Activated naive CD8-positive, alpha-beta T cell (primary cell): ENCODE results near the gene DGLUCY.
A peak's percentile ranks its signal among the peaks of the same experiment; 100 is the strongest.
"Not testable (repeated sequence)": the region's sequence is repeated elsewhere in the genome, so short reads cannot be mapped to it uniquely, and the experiment has no call there.

Experiments
- H3K27ac Mint-ChIP-seq: one replicate; pipeline ENCODE4 v1.8.0; 2021; ENCODE audit warnings: mixed read lengths
- H3K27me3 Mint-ChIP-seq: one replicate; pipeline ENCODE4 v1.8.0; 2021; ENCODE audit warnings: mixed read lengths
- H3K36me3 Mint-ChIP-seq: one replicate; pipeline ENCODE4 v1.8.0; 2021; ENCODE audit warnings: mixed read lengths
- H3K4me1 Mint-ChIP-seq: one replicate; pipeline ENCODE4 v1.8.0; 2021; ENCODE audit warnings: low read depth, mixed read lengths
- H3K4me3 Mint-ChIP-seq: one replicate; pipeline ENCODE4 v1.8.0; 2021; ENCODE audit warnings: mild to moderate bottlenecking, mixed read lengths
- H3K9me3 Mint-ChIP-seq: one replicate; pipeline ENCODE4 v1.8.0; 2021; ENCODE audit warnings: low read depth, mixed read lengths

Gene DGLUCY

GRCh38 chr14:91113829-91114078 lies at the start of gene DGLUCY:
TSS of gene DGLUCY (plus strand) at chr14:91114073. CDS start at chr14:91160295, 46,222 bp downstream.
- H3K36me3 Mint-ChIP-seq: peaks cover 10% of the 10 kb centered on the region
- peak within 1 kb of the TSS; percentile 98 for H3K4me3 Mint-ChIP-seq
- H3K4me1 Mint-ChIP-seq: peaks cover 76% of the 10 kb centered on the region
- peak within 1 kb of the TSS; percentile 99 for H3K27ac Mint-ChIP-seq
- H3K9me3 Mint-ChIP-seq: no peaks in the 10 kb centered on the region
- no peaks in the 10 kb centered on the region for H3K27me3 Mint-ChIP-seq

- Mint-ChIP-seq H3K27me3 (no peaks in the 10 kb centered on the region), H3K4me1 (peaks cover 66% of the 10 kb centered on the region), H3K36me3 (peaks cover 3% of the 10 kb centered on the region), H3K27ac (peak overlapping the region; percentile 91), H3K4me3 (peak overlapping the region; percentile 24), H3K9me3 (no peaks in the 10 kb centered on the region)
Observed at GRCh38 chr14:91065266-91065665, 48.6 kb upstream of the DGLUCY start.

GRCh38 chr14:91067186-91067585 lies 46.7 kb upstream of the DGLUCY start:
- H3K27ac Mint-ChIP-seq: peak overlapping the region; percentile 91
- no peaks in the 10 kb centered on the region for H3K9me3 Mint-ChIP-seq
- no peaks in the 10 kb centered on the region for H3K27me3 Mint-ChIP-seq
- peak overlapping the region; percentile 61 for H3K4me3 Mint-ChIP-seq
- peaks cover 70% of the 10 kb centered on the region for H3K4me1 Mint-ChIP-seq
- peaks cover 3% of the 10 kb centered on the region for H3K36me3 Mint-ChIP-seq

- Mint-ChIP-seq H3K27me3 (no peaks in the 10 kb centered on the region), H3K4me1 (peaks cover 60% of the 10 kb centered on the region), H3K4me3 (peak overlapping the region; percentile 76), H3K9me3 (no peaks in the 10 kb centered on the region), H3K27ac (peak overlapping the region; percentile 91), H3K36me3 (peaks cover 3% of the 10 kb centered on the region)
Observed at GRCh38 chr14:91068642-91069041, 45.2 kb upstream of the DGLUCY start.

GRCh38 chr14:91070572-91070971 lies 43.3 kb upstream of the DGLUCY start:
- no peak overlapping the region for H3K4me3 Mint-ChIP-seq
- no peaks in the 10 kb centered on the region for H3K9me3 Mint-ChIP-seq
- H3K36me3 Mint-ChIP-seq: no peaks in the 10 kb centered on the region
- H3K27ac Mint-ChIP-seq: peak overlapping the region; percentile 41
- H3K27me3 Mint-ChIP-seq: no peaks in the 10 kb centered on the region
- peaks cover 43% of the 10 kb centered on the region for H3K4me1 Mint-ChIP-seq

- H3K27ac Mint-ChIP-seq: no peak overlapping the region
- H3K9me3 Mint-ChIP-seq: no peaks in the 10 kb centered on the region
- H3K4me3 Mint-ChIP-seq: no peak overlapping the region
- peaks cover 32% of the 10 kb centered on the region for H3K4me1 Mint-ChIP-seq
- no peaks in the 10 kb centered on the region for H3K36me3 Mint-ChIP-seq
- H3K27me3 Mint-ChIP-seq: no peaks in the 10 kb centered on the region
Observed at GRCh38 chr14:91075553-91075952, 38.3 kb upstream of the DGLUCY start.

- no peaks in the 10 kb centered on the region for H3K27me3 Mint-ChIP-seq
- H3K27ac Mint-ChIP-seq: peak overlapping the region; percentile 47
- H3K36me3 Mint-ChIP-seq: no peaks in the 10 kb centered on the region
- no peaks in the 10 kb centered on the region for H3K9me3 Mint-ChIP-seq
- peaks cover 29% of the 10 kb centered on the region for H3K4me1 Mint-ChIP-seq
- H3K4me3 Mint-ChIP-seq: peak overlapping the region; percentile 21
Observed at GRCh38 chr14:91078095-91078737, 35.7 kb upstream of the DGLUCY start.

- no peak overlapping the region for H3K4me3 Mint-ChIP-seq
- no peak overlapping the region for H3K27ac Mint-ChIP-seq
- peaks cover 29% of the 10 kb centered on the region for H3K4me1 Mint-ChIP-seq
- no peaks in the 10 kb centered on the region for H3K27me3 Mint-ChIP-seq
- no peaks in the 10 kb centered on the region for H3K9me3 Mint-ChIP-seq
- H3K36me3 Mint-ChIP-seq: no peaks in the 10 kb centered on the region
Observed at GRCh38 chr14:91080071-91080470, 33.8 kb upstream of the DGLUCY start.

GRCh38 chr14:91082282-91082681 lies 31.6 kb upstream of the DGLUCY start:
- H3K36me3 Mint-ChIP-seq: no peaks in the 10 kb centered on the region
- no peaks in the 10 kb centered on the region for H3K27me3 Mint-ChIP-seq
- H3K4me3 Mint-ChIP-seq: no peak overlapping the region
- H3K27ac Mint-ChIP-seq: no peak overlapping the region
- peaks cover 22% of the 10 kb centered on the region for H3K4me1 Mint-ChIP-seq
- H3K9me3 Mint-ChIP-seq: no peaks in the 10 kb centered on the region

GRCh38 chr14:91084516-91084915 lies 29.4 kb upstream of the DGLUCY start:
- H3K4me1 Mint-ChIP-seq: peaks cover 17% of the 10 kb centered on the region
- H3K36me3 Mint-ChIP-seq: no peaks in the 10 kb centered on the region
- H3K27ac Mint-ChIP-seq: no peak overlapping the region
- H3K27me3 Mint-ChIP-seq: no peaks in the 10 kb centered on the region
- no peaks in the 10 kb centered on the region for H3K9me3 Mint-ChIP-seq
- H3K4me3 Mint-ChIP-seq: no peak overlapping the region

GRCh38 chr14:91087470-91087869 lies 26.4 kb upstream of the DGLUCY start:
- H3K4me3 Mint-ChIP-seq, H3K27me3 Mint-ChIP-seq, H3K36me3 Mint-ChIP-seq, H3K9me3 Mint-ChIP-seq, H3K27ac Mint-ChIP-seq: not testable (repeated sequence)
- peaks cover 17% of the 10 kb centered on the region for H3K4me1 Mint-ChIP-seq

- Mint-ChIP-seq H3K27me3 (no peaks in the 10 kb centered on the region), H3K36me3 (no peaks in the 10 kb centered on the region), H3K9me3 (no peaks in the 10 kb centered on the region), H3K4me3 (no peak overlapping the region), H3K4me1 (peaks cover 17% of the 10 kb centered on the region), H3K27ac (no peak overlapping the region)
Observed at GRCh38 chr14:91088585-91089235, 25.2 kb upstream of the DGLUCY start.

- Mint-ChIP-seq H3K27ac (no peak overlapping the region), H3K9me3 (no peaks in the 10 kb centered on the region), H3K4me3 (no peak overlapping the region)
Observed at GRCh38 chr14:91089958-91090535, 23.8 kb upstream of the DGLUCY start.

GRCh38 chr14:91090743-91091142 lies 23.1 kb upstream of the DGLUCY start:
- Mint-ChIP-seq H3K27ac (no peak overlapping the region), H3K9me3 (no peaks in the 10 kb centered on the region), H3K27me3 (no peaks in the 10 kb centered on the region), H3K4me3 (no peak overlapping the region), H3K4me1 (peaks cover 17% of the 10 kb centered on the region), H3K36me3 (no peaks in the 10 kb centered on the region)

More at GRCh38 chr14:91089958-91090535, 23.8 kb upstream of the DGLUCY start:
- H3K4me1 Mint-ChIP-seq: peaks cover 17% of the 10 kb centered on the region
- H3K27me3 Mint-ChIP-seq: no peaks in the 10 kb centered on the region
- no peaks in the 10 kb centered on the region for H3K36me3 Mint-ChIP-seq

GRCh38 chr14:91092073-91092472 lies 21.8 kb upstream of the DGLUCY start:
- peaks cover 15% of the 10 kb centered on the region for H3K4me1 Mint-ChIP-seq
- no peak overlapping the region for H3K27ac Mint-ChIP-seq
- no peaks in the 10 kb centered on the region for H3K27me3 Mint-ChIP-seq
- no peak overlapping the region for H3K4me3 Mint-ChIP-seq
- no peaks in the 10 kb centered on the region for H3K9me3 Mint-ChIP-seq
- H3K36me3 Mint-ChIP-seq: no peaks in the 10 kb centered on the region
